OCI-LY3 (cell line): ENCODE data around the gene ZFPL1.
A peak's percentile ranks its signal among the peaks of the same experiment; 100 is the strongest.

Source experiments
- H2AFZ ChIP-seq: fragments of 200-600, 300-600 bp; shearing (Covaris generic); 2 replicates; pipeline ENCODE4 v1.6.0; 2014; ENCODE audit warnings: antibody characterized with exemption, low read depth, low read length
- H3K27ac ChIP-seq: fragments of 200-600, 300-600 bp; sonication (generic); 2 replicates; pipeline ENCODE4 v1.5.1; 2014; ENCODE audit warnings: mild to moderate bottlenecking, low read length, moderate library complexity, mixed read lengths
- H3K27me3 ChIP-seq: fragments of 200-600, 300-600 bp; sonication (generic); 2 replicates; pipeline ENCODE4 v1.6.1; 2014; ENCODE audit warnings: low read depth, low read length, mixed read lengths
- H3K36me3 ChIP-seq: fragments of 200-600, 300-600 bp; sonication (generic); replicated peaks from 2 replicates; pipeline ENCODE3; 2014; ENCODE audit warnings: low read depth, low read length, mixed read lengths
- H3K4me1 ChIP-seq: fragments of 300-600, 200-600 bp; sonication (generic); 2 replicates; pipeline ENCODE4 v1.6.1; 2014; ENCODE audit warnings: low read length, mixed read lengths
- H3K4me2 ChIP-seq: fragments of 200-600, 300-600 bp; sonication (generic); 2 replicates; pipeline ENCODE4 v1.6.1; 2014; ENCODE audit warnings: low read length, mixed read lengths
- H3K4me3 ChIP-seq: fragments of 300-600, 200-600 bp; sonication (generic); 2 replicates; pipeline ENCODE4 v1.5.1; 2014; ENCODE audit warnings: antibody characterized with exemption, mild to moderate bottlenecking, low read length, moderate library complexity
- H3K79me2 ChIP-seq: fragments of 300-600, 200-600 bp; shearing (Covaris generic); 2 replicates; pipeline ENCODE4 v1.6.1; 2014; ENCODE audit warnings: mild to moderate bottlenecking, low read length, mixed read lengths
- H3K9ac ChIP-seq: fragments of 300-600, 200-600 bp; shearing (Covaris generic); 2 replicates; pipeline ENCODE4 v1.6.0; 2014; ENCODE audit warnings: mild to moderate bottlenecking, low read length, moderate library complexity
- H3K9me3 ChIP-seq: fragments of 200-600, 300-600 bp; shearing (Covaris generic); 2 replicates; pipeline ENCODE4 v1.6.1; 2014; ENCODE audit warnings: low read length, mixed read lengths; ENCODE audit not compliant: insufficient read depth
- H4K20me1 ChIP-seq: fragments of 200-600, 300-600 bp; sonication (generic); 2 replicates; pipeline ENCODE4 v1.6.1; 2016; ENCODE audit warnings: low read length, mixed read lengths; ENCODE audit not compliant: insufficient read depth
- EZH2phosphoT487 ChIP-seq: fragments of 200-600 bp; shearing (Covaris generic); IDR thresholded peaks from 2 replicates; pipeline ENCODE4 v1.6.1; 2018; ENCODE audit warnings: antibody characterized with exemption, mixed run types, low read depth
- TF ChIP-seq, protein P1 (sequence below): fragments of 200-600, 300-600 bp; sonication (generic); IDR thresholded peaks from 2 replicates; pipeline ENCODE4 v1.5.1; 2014; ENCODE audit warnings: antibody characterized with exemption, low read length, low read depth

ZFPL1 gene

DNA sequence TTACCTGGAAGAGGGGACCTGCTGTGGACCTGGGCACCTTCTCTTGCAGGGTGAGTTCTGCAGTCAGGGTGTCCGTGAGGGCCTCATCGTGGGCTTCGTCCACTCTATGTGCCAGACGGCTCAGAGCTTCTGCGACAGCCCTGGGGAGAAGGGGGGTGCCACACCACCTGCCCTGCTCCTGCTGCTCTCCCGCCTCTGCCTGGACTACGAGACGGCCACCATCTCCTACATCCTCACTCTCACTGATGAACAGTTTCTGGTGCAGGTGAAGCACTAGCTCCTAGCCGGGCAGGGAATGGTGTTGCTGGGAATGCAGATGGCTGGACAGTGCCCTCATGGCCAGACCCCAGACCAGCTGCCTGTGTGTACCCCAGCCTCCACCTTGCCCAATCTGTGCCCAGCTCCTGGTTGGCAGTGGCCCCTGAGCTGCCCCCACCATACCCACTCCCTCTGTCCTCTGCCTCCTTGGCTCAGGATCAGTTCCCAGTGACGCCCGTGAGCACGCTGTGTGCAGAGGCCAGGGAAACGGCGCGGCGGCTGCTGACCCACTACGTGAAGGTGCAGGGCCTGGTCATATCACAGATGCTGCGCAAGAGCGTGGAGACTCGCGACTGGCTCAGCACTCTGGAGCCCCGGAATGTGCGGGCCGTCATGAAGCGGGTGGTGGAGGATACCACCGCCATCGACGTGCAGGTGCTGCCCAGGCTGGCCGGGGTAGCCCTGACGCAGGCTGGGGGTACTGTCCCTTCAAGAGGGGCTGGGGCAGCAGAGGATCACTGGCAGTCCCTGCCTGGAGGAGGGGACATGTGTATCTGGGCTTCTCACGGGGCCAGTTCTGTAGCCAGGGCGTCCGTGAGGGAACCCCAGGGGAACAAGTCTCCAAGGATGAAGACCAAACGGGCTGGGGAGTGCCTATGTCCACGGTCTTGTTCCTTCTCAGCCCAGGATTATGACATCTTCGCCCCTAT lies 25.5 kb downstream of the ZFPL1 start:
- Histone ChIP-seq H3K27ac (no peak overlapping the region), H2AFZ (no peak overlapping the region), H3K4me3 (no peak overlapping the region), H4K20me1 (peaks cover 5% of the 10 kb centered on the region), H3K27me3 (no peaks in the 10 kb centered on the region), H3K4me1 (peaks cover 21% of the 10 kb centered on the region), H3K9ac (no peak overlapping the region), H3K9me3 (no peaks in the 10 kb centered on the region), H3K4me2 (no peak overlapping the region), H3K79me2 (peaks cover 16% of the 10 kb centered on the region), H3K36me3 (peaks cover 14% of the 10 kb centered on the region)
- TF ChIP-seq, protein P1, sequence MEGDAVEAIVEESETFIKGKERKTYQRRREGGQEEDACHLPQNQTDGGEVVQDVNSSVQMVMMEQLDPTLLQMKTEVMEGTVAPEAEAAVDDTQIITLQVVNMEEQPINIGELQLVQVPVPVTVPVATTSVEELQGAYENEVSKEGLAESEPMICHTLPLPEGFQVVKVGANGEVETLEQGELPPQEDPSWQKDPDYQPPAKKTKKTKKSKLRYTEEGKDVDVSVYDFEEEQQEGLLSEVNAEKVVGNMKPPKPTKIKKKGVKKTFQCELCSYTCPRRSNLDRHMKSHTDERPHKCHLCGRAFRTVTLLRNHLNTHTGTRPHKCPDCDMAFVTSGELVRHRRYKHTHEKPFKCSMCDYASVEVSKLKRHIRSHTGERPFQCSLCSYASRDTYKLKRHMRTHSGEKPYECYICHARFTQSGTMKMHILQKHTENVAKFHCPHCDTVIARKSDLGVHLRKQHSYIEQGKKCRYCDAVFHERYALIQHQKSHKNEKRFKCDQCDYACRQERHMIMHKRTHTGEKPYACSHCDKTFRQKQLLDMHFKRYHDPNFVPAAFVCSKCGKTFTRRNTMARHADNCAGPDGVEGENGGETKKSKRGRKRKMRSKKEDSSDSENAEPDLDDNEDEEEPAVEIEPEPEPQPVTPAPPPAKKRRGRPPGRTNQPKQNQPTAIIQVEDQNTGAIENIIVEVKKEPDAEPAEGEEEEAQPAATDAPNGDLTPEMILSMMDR, result no peak
- no peak for TF ChIP-seq EZH2phosphoT487

DNA sequence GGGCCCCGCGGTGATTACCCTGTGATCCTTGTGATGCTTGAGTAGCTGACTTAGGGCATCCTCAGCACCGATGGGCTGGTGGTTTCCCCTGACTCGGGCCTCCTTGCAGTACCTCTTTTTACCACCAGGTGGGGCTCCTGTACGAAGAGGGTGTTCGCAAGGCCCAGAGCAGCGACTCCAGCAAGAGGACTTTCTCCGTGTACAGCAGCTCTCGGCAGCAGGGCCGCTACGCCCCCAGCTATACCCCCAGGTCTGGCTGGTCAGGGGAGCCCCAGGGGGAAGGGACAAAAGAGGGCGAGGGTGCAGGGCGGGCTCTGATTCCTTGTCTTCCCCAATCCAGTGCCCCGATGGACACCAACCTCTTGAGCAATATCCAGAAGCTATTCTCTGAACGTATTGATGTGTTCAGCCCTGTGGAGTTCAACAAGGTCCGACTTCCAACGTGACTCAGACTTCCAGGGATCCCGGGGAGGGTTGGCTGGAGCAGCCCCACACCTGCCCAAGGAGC lies 26.4 kb downstream of the ZFPL1 start:
- Histone ChIP-seq H3K27ac (peak overlapping the region; percentile 20; the same call in 1 of the 2 replicates), H3K4me1 (peaks cover 21% of the 10 kb centered on the region), H3K27me3 (no peaks in the 10 kb centered on the region), H4K20me1 (peaks cover 5% of the 10 kb centered on the region), H3K79me2 (peaks cover 11% of the 10 kb centered on the region), H3K9me3 (no peaks in the 10 kb centered on the region), H3K4me2 (peak overlapping the region; percentile 41), H3K36me3 (peaks cover 19% of the 10 kb centered on the region), H3K9ac (no peak overlapping the region), H2AFZ (no peak overlapping the region), H3K4me3 (no peak overlapping the region; the same call in 1 of the 2 replicates)
- TF ChIP-seq, protein P1, result peak; percentile 92
- no peak for TF ChIP-seq EZH2phosphoT487

DNA sequence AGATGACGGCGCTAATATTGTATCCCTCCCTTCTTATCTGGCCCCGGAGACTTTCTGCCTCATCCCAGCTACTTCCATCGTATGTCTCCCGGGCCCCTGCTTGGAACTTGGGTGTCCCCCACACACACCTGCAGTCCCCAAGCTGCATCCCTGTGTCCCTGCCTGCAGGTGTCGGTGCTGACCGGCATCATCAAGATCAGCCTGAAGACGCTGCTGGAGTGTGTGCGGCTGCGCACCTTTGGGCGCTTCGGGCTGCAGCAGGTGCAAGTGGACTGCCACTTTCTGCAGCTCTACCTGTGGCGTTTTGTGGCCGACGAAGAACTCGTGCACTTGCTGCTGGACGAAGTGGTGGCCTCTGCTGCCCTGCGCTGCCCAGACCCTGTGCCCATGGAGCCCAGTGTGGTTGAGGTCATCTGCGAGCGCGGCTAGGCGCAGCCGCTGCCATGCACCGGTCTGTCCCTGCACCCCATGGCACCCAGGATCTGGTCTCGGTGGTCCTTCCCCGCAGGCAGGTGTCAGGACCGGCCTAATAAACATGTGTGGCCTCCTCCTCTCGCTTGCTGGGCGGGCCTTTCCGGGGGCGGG lies 27.2 kb downstream of the ZFPL1 start:
- H3K4me2 ChIP-seq, result peak overlapping the region; percentile 65
- H3K9ac ChIP-seq, result no peak overlapping the region
- H3K9me3 ChIP-seq, result no peaks in the 10 kb centered on the region
- TF ChIP-seq, protein P1, result no peak
- TF ChIP-seq EZH2phosphoT487, result no peak
- peak overlapping the region; percentile 41 for H3K4me3 ChIP-seq
- no peak overlapping the region for H3K27ac ChIP-seq
- H3K27me3 ChIP-seq, result no peaks in the 10 kb centered on the region
- H4K20me1 ChIP-seq, result peaks cover 5% of the 10 kb centered on the region
- H3K79me2 ChIP-seq, result peaks cover 17% of the 10 kb centered on the region
- peaks cover 19% of the 10 kb centered on the region for H3K36me3 ChIP-seq
- no peak overlapping the region for H2AFZ ChIP-seq
- H3K4me1 ChIP-seq, result peaks cover 24% of the 10 kb centered on the region
